ENCODE results near the gene PAK4.
"Not testable (repeated sequence)": the region's sequence is repeated elsewhere in the genome, so short reads cannot be mapped to it uniquely, and the experiment has no call there.

Gene PAK4

GRCh38 chr19:39130337-39131254 lies 5.0 kb downstream of the PAK4 start:
- no peak for DNase-seq (ENCODE audit: low read depth)

GRCh38 chr19:39131255-39131755 lies 5.7 kb downstream of the PAK4 start:
- no peak for DNase-seq (ENCODE audit: low read depth)

GRCh38 chr19:39132344-39132969 lies 6.9 kb downstream of the PAK4 start:
- DNase-seq (ENCODE audit: low read depth), result no peak

- no peak for DNase-seq (ENCODE audit: low read depth)
Measured at GRCh38 chr19:39133431-39134270, 8.1 kb downstream of the PAK4 start.

GRCh38 chr19:39135701-39136100 lies 10.1 kb downstream of the PAK4 start:
- no peak for DNase-seq (ENCODE audit: low read depth)

GRCh38 chr19:39136225-39136940 lies 10.8 kb downstream of the PAK4 start:
- DNase-seq (ENCODE audit: low read depth), result no peak

GRCh38 chr19:39137131-39137530 lies 11.5 kb downstream of the PAK4 start:
- no peak for DNase-seq (ENCODE audit: low read depth)

- DNase-seq (ENCODE audit: low read depth), result no peak
Measured at GRCh38 chr19:39138221-39139211, 12.9 kb downstream of the PAK4 start.

- no peak for DNase-seq (ENCODE audit: low read depth)
Measured at GRCh38 chr19:39139305-39139874, 13.8 kb downstream of the PAK4 start.

GRCh38 chr19:39139971-39140453 lies 14.4 kb downstream of the PAK4 start:
- no peak for DNase-seq (ENCODE audit: low read depth)

- DNase-seq (ENCODE audit: low read depth), result no peak
Measured at GRCh38 chr19:39140594-39140993, 15.0 kb downstream of the PAK4 start.

- no peak for DNase-seq (ENCODE audit: low read depth)
Measured at GRCh38 chr19:39141929-39142328, 16.3 kb downstream of the PAK4 start.

GRCh38 chr19:39142630-39143029 lies 17.0 kb downstream of the PAK4 start:
- no peak for DNase-seq (ENCODE audit: low read depth)

GRCh38 chr19:39143757-39144289 lies 18.2 kb downstream of the PAK4 start:
- DNase-seq (ENCODE audit: low read depth), result not testable (repeated sequence)

GRCh38 chr19:39144290-39145071 lies 18.9 kb downstream of the PAK4 start:
- DNase-seq (ENCODE audit: low read depth), result no peak

- DNase-seq (ENCODE audit: low read depth), result no peak
Measured at GRCh38 chr19:39145180-39145953, 19.8 kb downstream of the PAK4 start.

GRCh38 chr19:39146091-39146490 lies 20.5 kb downstream of the PAK4 start:
- no peak for DNase-seq (ENCODE audit: low read depth)

Data from activated T-cell treated with anti-CD3 and anti-CD28 coated beads for 48 hours (primary cell).